GM12878 (cell line): ENCODE measurements around the gene OGFOD3. TPM values are rescaled to one million over a fixed set of nuclear protein-coding genes. Genes with fewer than 3 reads are reported as not detected.

ENCODE experiments used
- ATAC-seq: fragments of 200-7000 bp; cut with Tn5 transposase; 3 replicates; pipeline ENCODE4 v1.9.1; 2020; ENCODE audit warnings: mild to moderate bottlenecking, moderate library complexity
- BruUV-seq: library from RNA; stranded (reverse); fragments of 400-500 nt; replicated peaks from 2 replicates; lab custom pipeline; 2021; lab: Mats Ljungman, UMichigan
- CTCF ChIA-PET: fragments of 300-600 bp; sonication (Branson Sonifier 250); formaldehyde crosslinking; extraction: SDS; loops from one replicate; lab custom pipeline; 2021; ENCODE audit warnings: inconsistent platforms; lab: Yijun Ruan, JAX
- POLR2A ChIA-PET: fragments of 350-600 bp; formaldehyde crosslinking; extraction: SDS; loops from one replicate; lab custom pipeline; 2021; ENCODE audit warnings: inconsistent platforms; lab: Charles Lee
- RAD21 ChIA-PET: fragments of 300-600 bp; sonication (Branson Sonifier 250); formaldehyde crosslinking; loops from one replicate; lab custom pipeline; 2023; ENCODE audit warnings: antibody characterized with exemption; ENCODE audit not compliant: unreplicated experiment; lab: Charles Lee
- SMC1A ChIA-PET: fragments of 300-600 bp; sonication (Branson Sonifier 250); formaldehyde crosslinking; loops from one replicate; lab custom pipeline; 2023; ENCODE audit not compliant: unreplicated experiment, uncharacterized antibody; lab: Charles Lee
- DNase-seq: peaks from one replicate; pipeline ENCODE4 v3.0.0-alpha.2; 2011; ENCODE audit warnings: low read depth, low spot score
- FAIRE-seq: peaks from 3 replicates; lab custom pipeline; 2011; peaks lifted over from hg19 to GRCh38; lab: Jason Lieb, UNC
- H2AFZ ChIP-seq: 2 replicates; pipeline ENCODE4 v1.6.0; 2011; ENCODE audit warnings: low read depth, low read length, control low read depth; ENCODE audit not compliant: control insufficient read depth
- H3K27ac ChIP-seq: 2 replicates; pipeline ENCODE4 v1.5.1; 2011; ENCODE audit warnings: control low read depth; ENCODE audit not compliant: control insufficient read depth, insufficient read depth
- H3K27me3 ChIP-seq, 2 experiments: replicated peaks in 1 of 2; 2 replicates each; pipeline versions ENCODE4 v1.6.0 to v1.6.1; 2011; ENCODE audit warnings: low read length in 1 of 2; ENCODE audit not compliant: control insufficient read depth in 2 of 2, insufficient read depth in 2 of 2
- H3K36me3 ChIP-seq, 2 experiments: 2 replicates each; pipeline ENCODE4 v1.5.1; 2011; ENCODE audit warnings: low read length in 1 of 2; ENCODE audit not compliant: control insufficient read depth in 2 of 2, insufficient read depth in 2 of 2
- H3K4me1 ChIP-seq: 2 replicates; pipeline ENCODE4 v1.6.1; 2011; ENCODE audit warnings: mild to moderate bottlenecking, low read length, moderate library complexity, mixed read lengths; ENCODE audit not compliant: control insufficient read depth, insufficient read depth
- H3K4me2 ChIP-seq: 2 replicates; pipeline ENCODE4 v1.6.0; 2011; ENCODE audit warnings: control low read depth; ENCODE audit not compliant: control insufficient read depth, insufficient read depth
- H3K4me3 ChIP-seq: fragments of 200-600 bp; sonication (generic); 2 replicates; pipeline ENCODE4 v1.5.1; 2016
- H3K79me2 ChIP-seq: 2 replicates; pipeline ENCODE4 v1.6.0; 2011; ENCODE audit warnings: low read length; ENCODE audit not compliant: control insufficient read depth, insufficient read depth
- H3K9ac ChIP-seq: 2 replicates; pipeline ENCODE4 v1.8.0; 2011; ENCODE audit warnings: low read length, control low read depth, mixed read lengths; ENCODE audit not compliant: control insufficient read depth, insufficient read depth
- H3K9me3 ChIP-seq: replicated peaks from 3 replicates; pipeline ENCODE4 v1.5.1; 2011; ENCODE audit warnings: mild to moderate bottlenecking, low read length; ENCODE audit not compliant: control insufficient read depth, insufficient read depth
- H4K20me1 ChIP-seq: 2 replicates; pipeline ENCODE4 v1.6.0; 2011; ENCODE audit not compliant: control insufficient read depth, insufficient read depth
- CEBPZ ChIP-seq: fragments of 150-350 bp; IDR thresholded peaks from 2 replicates; pipeline ENCODE4 v1.6.1; 2016; ENCODE audit warnings: low read depth, low read length
- CREB1 ChIP-seq: IDR thresholded peaks from 2 replicates; pipeline ENCODE4 v1.6.1; 2012; ENCODE audit warnings: low read depth, mild to moderate bottlenecking, inconsistent platforms
- NR2C1 ChIP-seq: fragments of 450-650 bp; IDR thresholded peaks from 2 replicates; pipeline ENCODE4 v1.6.1; 2017; ENCODE audit warnings: antibody characterized with exemption, mild to moderate bottlenecking, moderate library complexity
- NR2F1 ChIP-seq: fragments of 450-650 bp; conservative IDR thresholded peaks from 2 replicates; pipeline ENCODE4 v1.6.1; 2017; ENCODE audit warnings: mild to moderate bottlenecking
- PAX5 ChIP-seq: IDR thresholded peaks from 2 replicates; pipeline ENCODE4 v1.6.1; 2011; ENCODE audit warnings: low read depth, low read length, borderline replicate concordance
- POLR2A ChIP-seq: IDR thresholded peaks from 2 replicates; pipeline ENCODE4 v1.6.1; 2011; ENCODE audit warnings: low read depth, mild to moderate bottlenecking, low read length
- POLR2AphosphoS5 ChIP-seq: IDR thresholded peaks from 2 replicates; pipeline ENCODE4 v1.6.1; 2011; ENCODE audit warnings: mild to moderate bottlenecking, low read length, inconsistent platforms
- RFX5 ChIP-seq: IDR thresholded peaks from 2 replicates; pipeline ENCODE4 v1.6.1; 2011; ENCODE audit warnings: low read depth, low read length, improper control_type of control experiment
- SP1 ChIP-seq: IDR thresholded peaks from one replicate; pipeline ENCODE4 v1.6.1; 2011; ENCODE audit warnings: low read depth, low read length
- SPI1 ChIP-seq: IDR thresholded peaks from 2 replicates; pipeline ENCODE4 v1.6.1; 2011; ENCODE audit warnings: low read depth, mild to moderate bottlenecking, low read length, moderate library complexity, borderline replicate concordance; ENCODE audit not compliant: insufficient read depth
- SREBF1 ChIP-seq: IDR thresholded peaks from 2 replicates; pipeline ENCODE4 v1.6.1; 2012; ENCODE audit warnings: mild to moderate bottlenecking, low read length
- ZNF217 ChIP-seq: fragments of 450-650 bp; IDR thresholded peaks from 2 replicates; pipeline ENCODE4 v1.6.1; 2017; ENCODE audit warnings: antibody characterized with exemption, mild to moderate bottlenecking
- ZNF592 ChIP-seq: fragments of 450-650 bp; IDR thresholded peaks from 2 replicates; pipeline ENCODE4 v1.6.1; 2017; ENCODE audit warnings: mild to moderate bottlenecking, moderate library complexity
- WGBS: methylation state at CpG from one replicate; pipeline ENCODE4 v1.1.6; 2016; ENCODE audit warnings: low lambda C conversion rate; ENCODE audit not compliant: insufficient replicate concordance, insufficient coverage; ENCODE audit errors: missing lambda C conversion rate; 5-methylcytosine and 5-hydroxymethylcytosine counted together
- in situ Hi-C: fragments of 300-500 bp; cut with MboI; formaldehyde crosslinking; loops from 9 replicates; pipeline ENCODE4 v1.14.3; 2018; ENCODE audit warnings: mixed read lengths
- intact Hi-C: fragments of 100-400 bp; cut with micrococcal nuclease; formaldehyde crosslinking; loops from one replicate; pipeline ENCODE4 v1.14.2; 2022; ENCODE audit not compliant: unreplicated experiment
- polyA plus RNA-seq, 11 experiments: library from polyadenylated mRNA; depleted of rRNA in 4 of 11; unstranded in 6 of 11; stranded (reverse) in 5 of 11; fragments of >200 nt; fragmentation: Nextera tagmentation in 4 of 11; fragmentation: Illumina TruSeq in 1 of 11; extraction: Ambion mirVana in 4 of 11; extraction: Trizol in 1 of 11; gene quantifications; 1 replicate in 1 of 11; 2 replicates in 10 of 11; pipeline versions ENCODE4 v1.2.1 to v1.2.3, GENCODE V29; 2011 to 2016; ENCODE audit warnings: inconsistent platforms in 2 of 11, missing spikeins in 2 of 11, low read depth in 1 of 11
- total RNA-seq, 4 experiments: library from RNA; depleted of rRNA in 3 of 4; stranded (reverse); fragments of >200 nt in 3 of 4; fragmentation: Illumina TruSeq in 1 of 4; extraction: Trizol in 1 of 4; gene quantifications; 2 replicates each; pipeline versions ENCODE4 v1.2.1 to v1.2.3, GENCODE V29; 2013 to 2021

Gene OGFOD3
- total and polyA plus RNA-seq, 10 of the 15 experiments (the other 5 are each of a cell fraction or from before 2014, with no cell fraction given): 0.48 to 28.4 (median 18.3) TPM

GRCh38 chr17:82418001-82418986, at the start of gene OGFOD3, which contains the start of gene HEXD (continued):
- TF ChIP-seq ZNF592 (peak; percentile 62; the same call in 1 of the 2 replicates), SP1 (peak; percentile 82), POLR2A (peak; percentile 94), ZNF217 (peak; percentile 92), CREB1 (peak; percentile 56; the same call in 1 of the 2 replicates), SREBF1 (no peak), NR2F1 (peak; percentile 77)

GRCh38 chr17:82465023-82465603, 46.7 kb upstream of the OGFOD3 start:
- no peak overlapping the region for H3K27ac ChIP-seq
- ChIA-PET POLR2A (no interaction called here), RAD21 (no interaction called here)
- intact Hi-C loops: no loop called here
- TF ChIP-seq NR2C1: no peak
- no peak for TF ChIP-seq SPI1
- no peak for TF ChIP-seq POLR2AphosphoS5
- no peak for TF ChIP-seq RFX5
- TF ChIP-seq PAX5: no peak
- TF ChIP-seq CEBPZ: no peak
- TF ChIP-seq, all 136 proteins: peak for 0
- Histone ChIP-seq H3K4me1 (no peaks in the 10 kb centered on the region), H3K27me3 (no peaks in the 10 kb centered on the region), H3K4me2 (no peak overlapping the region), H3K36me3 (peaks cover 18 to 65% of the 10 kb centered on the region in 2 experiments), H3K4me3 (no peak overlapping the region), H4K20me1 (no peaks in the 10 kb centered on the region; the same call in 1 of the 2 replicates), H3K9me3 (no peaks in the 10 kb centered on the region), H3K9ac (no peak overlapping the region), H2AFZ (no peak overlapping the region), H3K79me2 (no peaks in the 10 kb centered on the region; the same call in 1 of the 2 replicates)
- SMC1A ChIA-PET: no interaction called here
- no TSS peak for BruUV-seq
- ATAC-seq (no peak), DNase-seq (no peak), FAIRE-seq (no peak)
- CTCF ChIA-PET: interaction anchor here (0.5 kb wide), 1 partner anchor 42 kb away, joined by 3 read pairs; no protein-coding TSS in a partner anchor
- WGBS: 91% methylated on average over 7 of the region's 7 CpGs
- in situ Hi-C loops: no loop called here
